Upper lobe of right lung (tissue), 1 donor: Measurements from ENCODE around the gene ARMCX5. TPM values are rescaled to one million over a fixed set of nuclear protein-coding genes. Genes with fewer than 3 reads are reported as not detected.

ENCODE experiments used
- ATAC-seq: fragments of 200-7000 bp; cut with Tn5 transposase; one replicate; pipeline ENCODE4 v1.9.1; 2020; ENCODE audit warnings: mild to moderate bottlenecking, moderate library complexity
- DNase-seq: peaks from one replicate; pipeline ENCODE4 v3.0.0-alpha.2; 2020
- H3K27ac ChIP-seq: fragments of 200-600 bp; one replicate; pipeline ENCODE4 v1.8.0; 2022
- H3K27me3 ChIP-seq: fragments of 200-600 bp; one replicate; pipeline ENCODE4 v1.8.0; 2022; ENCODE audit warnings: mild to moderate bottlenecking
- H3K36me3 ChIP-seq: fragments of 200-600 bp; one replicate; pipeline ENCODE4 v1.8.0; 2022
- H3K4me1 ChIP-seq: fragments of 200-600 bp; one replicate; pipeline ENCODE4 v1.8.0; 2022
- H3K4me3 ChIP-seq: fragments of 200-600 bp; one replicate; pipeline ENCODE4 v1.8.0; 2022; ENCODE audit warnings: mild to moderate bottlenecking
- H3K9me3 ChIP-seq: fragments of 200-600 bp; one replicate; pipeline ENCODE4 v1.8.0; 2022
- intact Hi-C: fragments of 100-400 bp; cut with DNase I; formaldehyde crosslinking; loops from one replicate; pipeline ENCODE4 v1.11.0; 2022
- total RNA-seq: library from RNA; stranded (reverse); fragmentation: NEBNext Ultra II Directional; extraction: Animal tissue kit (Norgen Biotek cat#: 25700); gene quantifications from one replicate; pipeline ENCODE4 v1.2.1, GENCODE V29; 2021
- TF ChIP-seq, protein P1 (sequence below): fragments of 200-600 bp; IDR thresholded peaks from one replicate; pipeline ENCODE4 v1.8.0; 2022; ENCODE audit warnings: antibody characterized with exemption
- donor health status: DM: no; HTN: yes; CAD: no; lungs with severe emphysema.

The ARMCX5 gene
- total RNA-seq, 1 donor from 2014 or later: 9.4 TPM

DNA sequence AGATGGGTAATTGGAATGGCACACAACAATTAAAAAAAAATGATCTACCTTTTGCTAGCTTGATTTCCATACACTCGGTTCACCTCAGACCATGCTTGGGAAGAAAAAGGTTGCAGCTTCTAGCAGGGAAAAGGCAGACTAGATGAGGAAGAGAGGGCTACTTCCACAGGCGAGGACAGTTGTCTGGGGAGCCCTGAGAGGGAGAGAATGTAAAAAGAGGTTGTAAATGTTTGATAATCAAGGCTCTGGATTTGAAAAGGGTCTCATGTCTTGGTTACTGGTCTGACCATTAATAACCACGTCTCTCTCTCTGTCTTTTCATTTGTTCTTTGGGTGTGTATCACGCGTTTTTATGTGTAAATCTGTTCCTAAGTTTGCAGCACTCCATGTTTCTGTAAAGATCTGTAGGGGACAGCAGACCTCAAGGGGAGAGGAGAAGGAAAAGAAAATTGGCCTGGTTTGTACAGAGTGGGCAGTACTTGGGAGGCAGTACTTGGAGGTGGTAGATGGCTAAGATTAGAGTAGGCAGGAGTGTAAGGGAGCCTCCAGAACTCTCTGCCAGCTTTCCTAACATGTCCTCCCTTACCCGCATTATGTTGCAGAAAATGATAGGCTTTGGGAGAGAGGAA is 750 bp downstream of the ARMCX5 start:
- no peaks in the 10 kb centered on the region for H3K4me1 ChIP-seq
- DNase-seq (no peak), ATAC-seq (peak; percentile 50)
- no peaks in the 10 kb centered on the region for H3K9me3 ChIP-seq
- H3K27me3 ChIP-seq: no peaks in the 10 kb centered on the region
- H3K4me3 ChIP-seq: peak overlapping the region; percentile 61
- TF ChIP-seq, protein P1, sequence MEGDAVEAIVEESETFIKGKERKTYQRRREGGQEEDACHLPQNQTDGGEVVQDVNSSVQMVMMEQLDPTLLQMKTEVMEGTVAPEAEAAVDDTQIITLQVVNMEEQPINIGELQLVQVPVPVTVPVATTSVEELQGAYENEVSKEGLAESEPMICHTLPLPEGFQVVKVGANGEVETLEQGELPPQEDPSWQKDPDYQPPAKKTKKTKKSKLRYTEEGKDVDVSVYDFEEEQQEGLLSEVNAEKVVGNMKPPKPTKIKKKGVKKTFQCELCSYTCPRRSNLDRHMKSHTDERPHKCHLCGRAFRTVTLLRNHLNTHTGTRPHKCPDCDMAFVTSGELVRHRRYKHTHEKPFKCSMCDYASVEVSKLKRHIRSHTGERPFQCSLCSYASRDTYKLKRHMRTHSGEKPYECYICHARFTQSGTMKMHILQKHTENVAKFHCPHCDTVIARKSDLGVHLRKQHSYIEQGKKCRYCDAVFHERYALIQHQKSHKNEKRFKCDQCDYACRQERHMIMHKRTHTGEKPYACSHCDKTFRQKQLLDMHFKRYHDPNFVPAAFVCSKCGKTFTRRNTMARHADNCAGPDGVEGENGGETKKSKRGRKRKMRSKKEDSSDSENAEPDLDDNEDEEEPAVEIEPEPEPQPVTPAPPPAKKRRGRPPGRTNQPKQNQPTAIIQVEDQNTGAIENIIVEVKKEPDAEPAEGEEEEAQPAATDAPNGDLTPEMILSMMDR: no peak
- intact Hi-C loops: no loop called here
- peak overlapping the region; percentile 84 for H3K27ac ChIP-seq
- no peaks in the 10 kb centered on the region for H3K36me3 ChIP-seq

DNA sequence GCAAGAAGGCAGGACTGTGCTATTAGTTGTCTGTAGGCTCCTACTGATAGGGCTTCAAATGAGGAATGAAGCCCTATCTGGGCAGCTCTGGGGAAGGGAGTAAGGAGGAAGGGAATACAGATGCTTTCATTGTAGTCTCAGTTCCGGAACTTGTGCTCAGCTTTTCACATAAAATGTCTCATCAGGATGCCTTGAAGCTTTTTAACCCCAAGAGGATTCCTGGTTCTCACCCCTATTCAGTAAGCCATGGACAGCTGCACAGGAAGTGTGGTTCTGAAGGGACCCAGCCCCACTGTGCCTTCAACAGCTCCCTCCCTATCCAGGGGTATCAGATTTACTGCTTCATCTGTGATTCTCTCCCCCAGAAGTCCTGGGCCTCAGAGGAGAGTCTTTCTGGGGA is 5.0 kb downstream of the ARMCX5 start:
- no peaks in the 10 kb centered on the region for H3K4me1 ChIP-seq
- DNase-seq: no peak
- TF ChIP-seq, protein P1: no peak
- H3K9me3 ChIP-seq: no peaks in the 10 kb centered on the region
- no peak overlapping the region for H3K4me3 ChIP-seq
- H3K36me3 ChIP-seq: no peaks in the 10 kb centered on the region
- ATAC-seq: no peak
- intact Hi-C loops: no loop called here
- no peak overlapping the region for H3K27ac ChIP-seq
- H3K27me3 ChIP-seq: no peaks in the 10 kb centered on the region

DNA sequence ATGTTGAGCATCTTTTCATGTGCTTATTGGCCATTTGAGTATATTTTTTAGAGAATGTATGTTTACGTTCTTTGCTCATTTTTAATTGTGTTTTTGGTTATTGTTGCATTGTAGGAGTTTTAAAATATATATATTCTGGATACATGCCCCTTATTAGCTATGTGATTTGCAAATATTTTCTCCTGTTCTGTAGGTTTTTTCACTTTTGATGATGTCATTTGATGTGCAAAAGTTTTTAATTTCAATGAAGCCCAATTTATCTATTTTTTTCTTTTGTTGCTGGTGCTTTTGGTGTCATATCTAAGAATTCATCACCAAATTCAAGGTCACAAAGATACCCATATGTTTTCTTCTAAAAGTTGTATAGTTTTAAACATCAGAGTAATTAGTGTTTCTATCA is 6.8 kb downstream of the ARMCX5 start:
- TF ChIP-seq, protein P1: no peak

DNA sequence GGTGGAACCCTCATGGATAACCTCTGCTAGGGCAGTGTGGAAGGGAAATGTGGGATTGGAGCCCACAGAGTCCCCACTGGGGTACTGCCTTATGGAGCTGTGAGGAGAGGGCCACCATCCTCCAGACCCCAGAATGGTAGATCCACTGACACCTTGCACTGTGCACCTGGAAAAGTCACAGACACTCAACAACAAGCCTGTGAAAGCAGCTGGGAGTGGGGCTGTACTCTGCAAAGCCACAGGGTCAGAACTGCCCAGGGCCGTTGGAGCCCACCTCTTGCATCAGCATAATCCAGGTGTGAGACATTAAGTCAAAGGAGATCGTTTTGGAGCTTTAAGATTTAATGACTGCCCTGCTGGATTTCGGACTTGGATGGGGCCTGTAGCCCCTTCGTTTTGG is 11.6 kb downstream of the ARMCX5 start:
- H3K36me3 ChIP-seq: no peaks in the 10 kb centered on the region
- no peaks in the 10 kb centered on the region for H3K27me3 ChIP-seq
- no peak overlapping the region for H3K4me3 ChIP-seq
- H3K4me1 ChIP-seq: no peaks in the 10 kb centered on the region
- TF ChIP-seq, protein P1: no peak
- no peak overlapping the region for H3K27ac ChIP-seq
- intact Hi-C loops: no loop called here
- no peak for DNase-seq
- no peaks in the 10 kb centered on the region for H3K9me3 ChIP-seq
- no peak for ATAC-seq

More for the DNA sequence above, 6.8 kb downstream of the ARMCX5 start:
- Histone ChIP-seq H3K36me3 (no peaks in the 10 kb centered on the region), H3K27me3 (no peaks in the 10 kb centered on the region), H3K4me1 (no peaks in the 10 kb centered on the region), H3K9me3 (no peaks in the 10 kb centered on the region), H3K4me3 (no peak overlapping the region), H3K27ac (no peak overlapping the region)
- DNase-seq (no peak), ATAC-seq (no peak)
- intact Hi-C loops: no loop called here

DNA sequence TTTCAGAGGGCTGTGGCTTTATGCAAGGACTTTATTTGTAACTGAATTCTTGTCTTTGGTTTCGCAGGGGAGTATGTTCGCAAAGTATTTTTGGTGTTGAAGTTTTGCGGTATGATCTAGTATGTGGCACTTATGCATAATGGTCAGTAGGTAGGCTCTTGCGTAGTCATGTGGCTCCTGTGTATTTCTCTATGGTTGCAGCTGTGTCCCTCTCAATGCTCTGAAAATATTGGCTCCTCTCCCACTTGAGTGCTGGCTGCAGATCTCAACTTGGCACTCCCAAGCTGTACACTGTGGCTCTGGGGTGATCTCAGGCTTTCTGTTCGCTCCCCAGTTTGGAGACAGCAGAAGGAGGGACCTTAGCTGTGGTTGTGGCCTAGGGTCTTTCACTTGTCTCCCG is 24.8 kb downstream of the ARMCX5 start:
- Histone ChIP-seq H3K27ac (no peak overlapping the region), H3K9me3 (no peaks in the 10 kb centered on the region), H3K36me3 (no peaks in the 10 kb centered on the region), H3K4me1 (no peaks in the 10 kb centered on the region), H3K27me3 (no peaks in the 10 kb centered on the region), H3K4me3 (no peak overlapping the region)
- no peak for DNase-seq
- no peak for ATAC-seq
- intact Hi-C loops: no loop called here
- TF ChIP-seq, protein P1: no peak

DNA sequence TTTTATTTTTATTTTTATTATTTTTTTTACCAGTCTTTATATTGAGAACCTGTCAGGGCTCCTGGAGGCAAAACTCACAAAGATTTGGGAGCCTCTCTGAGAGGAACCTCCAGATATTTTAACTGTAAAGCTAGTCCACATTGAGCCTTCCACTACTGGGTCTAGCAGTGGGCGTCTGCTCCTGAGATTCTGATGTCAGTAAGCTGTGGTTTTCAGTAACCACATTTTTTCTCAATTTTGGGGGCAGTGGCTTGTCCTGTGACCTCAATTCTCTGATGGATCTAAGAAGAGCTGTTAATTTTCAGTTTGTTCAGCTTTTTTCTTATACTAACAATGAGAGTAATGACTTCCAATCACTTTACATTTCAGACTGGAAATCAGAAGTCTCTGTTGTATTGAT is 28.3 kb downstream of the ARMCX5 start:
- intact Hi-C loops: no loop called here

More for the DNA sequence above, 28.3 kb downstream of the ARMCX5 start:
- Histone ChIP-seq H3K9me3 (no peaks in the 10 kb centered on the region), H3K4me3 (no peak overlapping the region), H3K27ac (no peak overlapping the region), H3K27me3 (no peaks in the 10 kb centered on the region), H3K36me3 (no peaks in the 10 kb centered on the region), H3K4me1 (no peaks in the 10 kb centered on the region)
- TF ChIP-seq, protein P1: no peak
- DNase-seq: no peak
- ATAC-seq: no peak
